Measurements from ENCODE around the gene MLIP. TPM values are rescaled to one million over a fixed set of nuclear protein-coding genes. Genes with fewer than 3 reads are reported as not detected.

MLIP gene
- total RNA-seq, 1 experiment from 2014 or later, result 0.59 TPM

- no peaks in the 10 kb centered on the region for H3K36me3 ChIP-seq (ENCODE audit: control insufficient read depth in 1 of 2, insufficient read depth in 2 of 2, low read length in 2 of 2)
- H4K20me1 ChIP-seq (ENCODE audit: insufficient read depth), result no peaks in the 10 kb centered on the region
- H3K9me2 ChIP-seq (ENCODE audit: insufficient read depth), result no peaks in the 10 kb centered on the region
- no peak overlapping the region for H3K9ac ChIP-seq (ENCODE audit: low read length)
- H2AFZ ChIP-seq (ENCODE audit: low read depth, low read length, poor library complexity, severe bottlenecking), result peak overlapping the region; percentile 16
- no peak for DNase-seq (ENCODE audit: low read depth, low spot score)
- BruUV-seq (replicated peaks), result no TSS peak
- ChIA-PET POLR2A (no interaction called here), CTCF (no interaction called here), RAD21 (ENCODE audit: low non-redundant PET in 1 of 2, low total read pairs in 2 of 2, uncharacterized antibody in 2 of 2, unreplicated experiment in 2 of 2) (no interaction called here)
- H3K27ac ChIP-seq (ENCODE audit: low read depth, low read length), result no peak overlapping the region
- H3K79me2 ChIP-seq (ENCODE audit: insufficient read depth, low read length), result no peaks in the 10 kb centered on the region
- no peak for ATAC-seq
- no peak overlapping the region for H3K4me3 ChIP-seq (replicated peaks in 1 of 2; ENCODE audit: low read depth in 1 of 2, low read length in 2 of 2)
- no peaks in the 10 kb centered on the region; a peak in 1 of 4 replicates for H3K4me1 ChIP-seq (ENCODE audit: control insufficient read depth in 1 of 2, insufficient read depth in 2 of 2, low read length in 2 of 2)
- intact Hi-C loops (cut with micrococcal nuclease), result no loop called here
- H3K4me2 ChIP-seq (ENCODE audit: low read length), result no peak overlapping the region
- TF ChIP-seq ZNF274 (IDR thresholded peaks at IDR 0.05; ENCODE audit: low read depth, low read length) (no peak), JUND (IDR thresholded peaks at IDR 0.05) (no peak), ELF1 (IDR thresholded peaks at IDR 0.05; ENCODE audit: borderline replicate concordance, low read depth) (no peak), MAX (IDR thresholded peaks at IDR 0.05) (no peak), POLR2AphosphoS5 (IDR thresholded peaks at IDR 0.05; ENCODE audit: low read depth, low read length) (no peak), YY1 (IDR thresholded peaks at IDR 0.05; ENCODE audit: extremely low read depth, insufficient replicate concordance, low read depth, low read length) (no peak), RAD21 (IDR thresholded peaks at IDR 0.05; ENCODE audit: low read depth) (no peak), REST (IDR thresholded peaks at IDR 0.05; ENCODE audit: low read depth) (no peak), SP1 (IDR thresholded peaks at IDR 0.05; ENCODE audit: low read depth) (no peak), EZH2phosphoT487 (IDR thresholded peaks at IDR 0.05; ENCODE audit: borderline replicate concordance) (no peak), CTCF (IDR thresholded peaks at IDR 0.05 in 2 of 3, conservative IDR thresholded peaks at IDR 0.05 in 1 of 3; ENCODE audit: borderline replicate concordance in 1 of 3, insufficient read depth in 1 of 3, low read depth in 2 of 3, low read length in 2 of 3) (no peak), FOSL1 (IDR thresholded peaks at IDR 0.05; ENCODE audit: low read depth) (no peak), EGR1 (IDR thresholded peaks at IDR 0.05; ENCODE audit: low read depth) (no peak), ATF3 (IDR thresholded peaks at IDR 0.05) (no peak), ZBTB33 (IDR thresholded peaks at IDR 0.05; ENCODE audit: extremely low read depth, insufficient replicate concordance, low read length) (no peak), POLR2A (IDR thresholded peaks at IDR 0.05; ENCODE audit: borderline replicate concordance, extremely low read depth, insufficient read depth, insufficient read length) (no peak), CEBPB (IDR thresholded peaks at IDR 0.05; ENCODE audit: low read depth) (no peak), ZFX (IDR thresholded peaks at IDR 0.05) (no peak)
- no peaks in the 10 kb centered on the region for H3K27me3 ChIP-seq (ENCODE audit: insufficient read depth, low read length)
- no peaks in the 10 kb centered on the region for H3K9me3 ChIP-seq (ENCODE audit: control insufficient read depth in 1 of 2, insufficient read depth in 1 of 2, low read depth in 1 of 2, low read length in 2 of 2)
Measured at GRCh38 chr6:54134935-54135334, 23.7 kb downstream of the MLIP start.

Measured in HCT116 (cell line).